PC-9 (cell line): Measurements from ENCODE around the gene TAS1R2. TPM values are rescaled to one million over a fixed set of nuclear protein-coding genes. Genes with fewer than 3 reads are reported as not detected.

ENCODE experiments used
- BruUV-seq: library from RNA; stranded (reverse); fragments of 400-500 nt; replicated peaks from 2 replicates; lab custom pipeline; 2021; lab: Mats Ljungman, UMichigan
- CTCF ChIA-PET: fragments of 300-600 bp; sonication (Branson Sonifier 250); formaldehyde crosslinking; loops from one replicate; lab custom pipeline; 2022; ENCODE audit warnings: antibody characterized with exemption; lab: Charles Lee
- POLR2A ChIA-PET: fragments of 300-600 bp; sonication (Branson Sonifier 250); formaldehyde crosslinking; loops from one replicate; lab custom pipeline; 2022; ENCODE audit warnings: antibody characterized with exemption; ENCODE audit not compliant: unreplicated experiment; lab: Charles Lee
- DNase-seq, 2 experiments: peaks; one replicate each; pipeline versions ENCODE4 v3.0.0 to v3.0.0-alpha.2; 2015 to 2022; ENCODE audit warnings: mixed read lengths in 1 of 2
- H2AFZ ChIP-seq: fragments of 200-600 bp; sonication (generic); 2 replicates; pipeline ENCODE4 v1.8.1; 2017; ENCODE audit warnings: antibody characterized with exemption
- H3F3A ChIP-seq: fragments of 200-600 bp; sonication (generic); 2 replicates; pipeline ENCODE4 v1.8.1; 2017; ENCODE audit warnings: antibody characterized with exemption, mild to moderate bottlenecking, low read depth; ENCODE audit not compliant: insufficient read depth
- H3K27ac ChIP-seq: fragments of 200-600 bp; sonication (generic); 2 replicates; pipeline ENCODE4 v1.6.1; 2016; ENCODE audit warnings: mixed run types
- H3K27me3 ChIP-seq: fragments of 200-600 bp; sonication (generic); 2 replicates; pipeline ENCODE4 v1.6.1; 2016; ENCODE audit warnings: low read depth, mixed run types; ENCODE audit not compliant: insufficient read depth
- H3K36me3 ChIP-seq: fragments of 200-600 bp; sonication (generic); 2 replicates; pipeline ENCODE4 v1.6.1; 2016; ENCODE audit warnings: low read depth, mixed run types
- H3K4me1 ChIP-seq: fragments of 200-600 bp; sonication (generic); replicated peaks from 2 replicates; pipeline ENCODE4 v1.6.1; 2016; ENCODE audit warnings: mixed run types; ENCODE audit not compliant: insufficient read depth
- H3K4me2 ChIP-seq: fragments of 200-600 bp; sonication (generic); 2 replicates; pipeline ENCODE4 v1.6.1; 2017; ENCODE audit warnings: mixed run types
- H3K4me3 ChIP-seq: fragments of 200-600 bp; sonication (generic); 2 replicates; pipeline ENCODE4 v1.6.1; 2016; ENCODE audit warnings: mixed run types
- H3K79me2 ChIP-seq: fragments of 200-600 bp; sonication (generic); 2 replicates; pipeline ENCODE4 v1.6.1; 2017; ENCODE audit warnings: low read depth, mixed run types
- H3K9me2 ChIP-seq: fragments of 200-600 bp; sonication (generic); 2 replicates; pipeline ENCODE4 v1.8.1; 2017; ENCODE audit warnings: mild to moderate bottlenecking; ENCODE audit not compliant: insufficient read depth
- H3K9me3 ChIP-seq: fragments of 200-600 bp; sonication (generic); 2 replicates; pipeline ENCODE4 v1.8.1; 2016; ENCODE audit warnings: low read depth; ENCODE audit not compliant: insufficient read depth
- H4K20me1 ChIP-seq: fragments of 200-600 bp; sonication (generic); 2 replicates; pipeline ENCODE4 v1.8.1; 2017; ENCODE audit not compliant: insufficient read depth
- CTCF ChIP-seq: fragments of 200-600 bp; sonication (generic); conservative IDR thresholded peaks from 2 replicates; pipeline ENCODE4 v1.6.1; 2017; ENCODE audit warnings: mixed run types, antibody characterized with exemption, mild to moderate bottlenecking, moderate library complexity
- EZH2 ChIP-seq: fragments of 200-600 bp; sonication (generic); IDR thresholded peaks from 2 replicates; pipeline ENCODE4 v1.8.0; 2017; ENCODE audit warnings: antibody characterized with exemption, low read depth
- intact Hi-C: fragments of 100-400 bp; cut with micrococcal nuclease; formaldehyde crosslinking; loops from one replicate; pipeline ENCODE4 v1.10.0; 2022; ENCODE audit not compliant: unreplicated experiment
- total RNA-seq: library from RNA; stranded (reverse); gene quantifications from 2 replicates; pipeline ENCODE4 v1.2.3, GENCODE V29; 2021

The TAS1R2 gene
- total RNA-seq, 1 experiment from 2014 or later, result not detected

- Histone ChIP-seq H3F3A (peaks cover 14% of the 10 kb centered on the region), H3K4me3 (no peak overlapping the region), H3K4me1 (peaks cover 20% of the 10 kb centered on the region), H3K27me3 (no peaks in the 10 kb centered on the region), H4K20me1 (no peaks in the 10 kb centered on the region), H3K79me2 (no peaks in the 10 kb centered on the region), H3K4me2 (no peak overlapping the region), H2AFZ (no peak overlapping the region), H3K36me3 (no peaks in the 10 kb centered on the region), H3K9me3 (no peaks in the 10 kb centered on the region), H3K27ac (no peak overlapping the region), H3K9me2 (no peaks in the 10 kb centered on the region)
- POLR2A ChIA-PET, result interaction anchor here (0.7 kb wide), 1 partner anchor 197 kb away, joined by 3 read pairs; no protein-coding TSS in a partner anchor
- no TSS peak for BruUV-seq
- no peak for DNase-seq
- CTCF ChIA-PET, result interaction anchor here (0.6 to 0.7 kb wide), 2 partner anchors 16 to 109 kb away, joined by 4 read pairs; no protein-coding TSS in a partner anchor
- TF ChIP-seq EZH2 (no peak), CTCF (no peak)
- intact Hi-C loops, result loop anchor here (10.0 kb wide), 1 partner anchor 54 kb away; the partner anchor contains the start of gene IFFO2
Observed at GRCh38 chr1:18900303-18900841, 40.9 kb upstream of the TAS1R2 start.

- H3F3A ChIP-seq, result peaks cover 14% of the 10 kb centered on the region
- no peaks in the 10 kb centered on the region for H3K79me2 ChIP-seq
- H3K4me1 ChIP-seq, result peaks cover 20% of the 10 kb centered on the region
- ChIA-PET CTCF (interaction anchor here (0.6 to 0.7 kb wide), 2 partner anchors 15 to 109 kb away, joined by 4 read pairs; no protein-coding TSS in a partner anchor), POLR2A (interaction anchor here (0.6 to 0.7 kb wide), 3 partner anchors 22 to 198 kb away, joined by 3 to 5 read pairs (median 4); no protein-coding TSS in a partner anchor)
- no peak for TF ChIP-seq EZH2
- no peak for TF ChIP-seq CTCF
- intact Hi-C loops, result loop anchor here (10.0 kb wide), 1 partner anchor 55 kb away; the partner anchor contains the start of gene IFFO2
- no peaks in the 10 kb centered on the region for H3K27me3 ChIP-seq
- BruUV-seq, result no TSS peak
- H2AFZ ChIP-seq, result no peak overlapping the region
- H3K9me2 ChIP-seq, result no peaks in the 10 kb centered on the region
- H3K4me3 ChIP-seq, result no peak overlapping the region
- DNase-seq, result no peak
- H3K36me3 ChIP-seq, result no peaks in the 10 kb centered on the region
- no peak overlapping the region for H3K27ac ChIP-seq
- no peak overlapping the region for H3K4me2 ChIP-seq
- no peaks in the 10 kb centered on the region for H4K20me1 ChIP-seq
- H3K9me3 ChIP-seq, result no peaks in the 10 kb centered on the region
Observed at GRCh38 chr1:18899363-18900049, 40.0 kb upstream of the TAS1R2 start.

GRCh38 chr1:18898567-18898966 is 39.1 kb upstream of the TAS1R2 start:
- POLR2A ChIA-PET, result no interaction called here
- Histone ChIP-seq H2AFZ (no peak overlapping the region), H3K79me2 (no peaks in the 10 kb centered on the region), H3K27me3 (no peaks in the 10 kb centered on the region), H3F3A (peaks cover 7% of the 10 kb centered on the region), H3K9me2 (no peaks in the 10 kb centered on the region), H3K9me3 (no peaks in the 10 kb centered on the region), H3K4me2 (no peak overlapping the region), H3K27ac (no peak overlapping the region), H3K4me3 (no peak overlapping the region), H4K20me1 (no peaks in the 10 kb centered on the region), H3K4me1 (peaks cover 10% of the 10 kb centered on the region), H3K36me3 (no peaks in the 10 kb centered on the region)
- no TSS peak for BruUV-seq
- DNase-seq, result no peak
- intact Hi-C loops, result no loop called here
- CTCF ChIA-PET, result no interaction called here
- no peak for TF ChIP-seq EZH2
- TF ChIP-seq CTCF, result no peak
